GM12891 (cell line): ENCODE results near the gene ADAT3.

Source experiments
- POLR2A ChIP-seq: IDR thresholded peaks from 2 replicates; pipeline ENCODE4 v1.6.1; 2011; ENCODE audit warnings: low read depth, low read length, control low read depth
- POLR2AphosphoS5 ChIP-seq: IDR thresholded peaks from 2 replicates; pipeline ENCODE4 v1.6.1; 2011; ENCODE audit warnings: low read depth, low read length, control low read depth
- POU2F2 ChIP-seq: IDR thresholded peaks from 2 replicates; pipeline ENCODE4 v1.6.1; 2011; ENCODE audit warnings: low read depth, mild to moderate bottlenecking, control low read depth, low read length, moderate library complexity
- TAF1 ChIP-seq: IDR thresholded peaks from 2 replicates; pipeline ENCODE4 v1.6.1; 2011; ENCODE audit warnings: low read depth, low read length, control low read depth

DNA sequence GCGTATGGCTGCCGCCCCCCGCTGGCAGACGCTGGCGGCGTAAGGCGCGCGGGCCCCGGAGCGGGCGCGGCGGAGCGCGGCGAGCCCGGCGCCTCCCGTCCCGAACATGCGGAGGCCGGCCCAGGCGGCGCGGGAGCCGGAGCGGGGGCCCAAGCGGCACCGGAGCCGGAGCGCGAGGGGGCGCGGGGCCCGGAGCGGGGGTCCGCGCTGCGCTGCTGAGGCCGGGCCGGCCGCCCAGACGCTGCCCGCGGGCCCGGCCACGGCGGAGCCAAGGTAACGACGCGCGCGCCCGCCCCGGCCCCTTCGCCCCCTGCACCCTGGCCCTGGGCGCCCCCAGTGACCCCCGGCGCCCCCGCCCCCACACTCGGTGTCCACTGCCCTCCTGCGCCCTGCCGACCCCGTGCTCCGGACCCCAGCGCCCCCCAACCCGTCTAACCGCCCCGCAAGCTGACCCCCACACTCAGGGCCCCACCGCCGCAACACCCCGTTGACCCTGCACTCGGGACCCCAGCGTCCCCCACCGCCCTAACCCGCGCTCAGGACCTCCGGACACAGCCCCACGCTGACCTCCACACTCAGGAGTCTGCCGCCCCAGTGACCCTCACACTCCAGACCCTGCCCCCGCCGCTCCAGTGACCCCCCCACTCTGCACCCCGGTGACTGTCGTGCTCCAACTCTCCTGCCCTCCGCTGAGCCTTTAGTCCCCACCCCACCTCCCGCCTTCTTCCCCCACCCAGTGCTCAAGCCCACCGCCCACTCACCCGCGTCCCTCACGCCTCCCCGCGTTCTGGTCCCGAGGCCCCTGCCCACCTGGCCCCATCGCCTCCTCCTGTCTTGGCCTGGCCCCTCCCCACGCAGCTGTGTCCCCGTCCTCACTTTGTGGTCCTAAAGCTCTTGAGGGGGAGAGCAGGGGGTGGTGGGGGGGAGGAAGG is 36.2 kb downstream of the ADAT3 start, which contains the start of gene CSNK1G2:
- TF ChIP-seq POLR2A (no peak), TAF1 (no peak), POU2F2 (no peak), POLR2AphosphoS5 (no peak)
